ENCODE results near the gene CD86.
"Not testable (repeated sequence)": the region's sequence is repeated elsewhere in the genome, so short reads cannot be mapped to it uniquely, and the experiment has no call there.

Gene CD86

DNA sequence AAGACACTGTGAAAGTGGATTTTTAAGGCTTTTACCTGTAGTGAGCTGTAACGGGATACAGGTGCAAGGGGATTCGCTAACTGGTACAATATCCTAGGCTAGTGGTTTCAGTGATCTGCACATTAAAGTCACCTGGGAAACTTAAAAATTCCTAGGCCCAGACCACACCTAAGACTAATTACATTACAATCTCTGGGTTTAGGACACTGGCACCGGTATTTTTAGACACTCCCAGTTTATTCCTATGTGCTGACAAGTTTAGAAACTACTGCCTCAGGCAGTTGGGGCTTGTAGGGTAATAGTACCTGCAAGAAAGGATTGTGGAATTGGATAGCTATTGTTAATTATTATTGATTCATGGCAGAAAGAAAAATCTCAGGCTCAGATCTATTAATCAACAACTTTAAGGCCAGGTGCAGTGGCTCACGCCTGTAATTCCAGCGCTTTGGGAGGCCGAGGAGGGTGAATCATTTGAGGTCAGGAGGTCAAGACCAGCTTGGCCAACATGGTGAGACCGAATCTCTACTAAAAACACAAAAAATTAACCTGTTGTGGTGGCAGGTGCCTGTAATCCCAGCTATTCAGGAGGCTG is 77.9 kb downstream of the CD86 start:
- intact Hi-C loops (cut with DNase I) = no loop called here
- DNase-seq = no peak

DNA sequence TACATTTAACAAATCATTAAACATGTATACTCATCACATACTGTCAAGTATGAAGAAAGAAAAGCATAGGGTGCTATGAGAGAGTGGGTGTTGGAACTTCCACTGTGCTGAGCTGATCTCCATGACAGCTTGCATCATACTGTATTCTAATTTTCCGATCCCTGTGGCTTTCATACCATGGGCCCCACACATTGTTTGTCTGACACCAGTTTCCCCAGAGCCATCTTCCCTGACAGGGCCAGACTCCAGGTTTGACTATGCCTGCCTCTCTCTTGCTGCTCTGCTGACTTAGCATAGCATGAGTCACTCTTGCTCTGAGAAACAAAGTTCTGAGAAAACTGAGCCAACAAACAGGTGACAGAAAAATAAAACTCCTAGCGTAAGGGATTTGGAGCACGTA is 91.3 kb downstream of the CD86 start:
- DNase-seq = no peak
- intact Hi-C loops (cut with DNase I) = no loop called here

DNA sequence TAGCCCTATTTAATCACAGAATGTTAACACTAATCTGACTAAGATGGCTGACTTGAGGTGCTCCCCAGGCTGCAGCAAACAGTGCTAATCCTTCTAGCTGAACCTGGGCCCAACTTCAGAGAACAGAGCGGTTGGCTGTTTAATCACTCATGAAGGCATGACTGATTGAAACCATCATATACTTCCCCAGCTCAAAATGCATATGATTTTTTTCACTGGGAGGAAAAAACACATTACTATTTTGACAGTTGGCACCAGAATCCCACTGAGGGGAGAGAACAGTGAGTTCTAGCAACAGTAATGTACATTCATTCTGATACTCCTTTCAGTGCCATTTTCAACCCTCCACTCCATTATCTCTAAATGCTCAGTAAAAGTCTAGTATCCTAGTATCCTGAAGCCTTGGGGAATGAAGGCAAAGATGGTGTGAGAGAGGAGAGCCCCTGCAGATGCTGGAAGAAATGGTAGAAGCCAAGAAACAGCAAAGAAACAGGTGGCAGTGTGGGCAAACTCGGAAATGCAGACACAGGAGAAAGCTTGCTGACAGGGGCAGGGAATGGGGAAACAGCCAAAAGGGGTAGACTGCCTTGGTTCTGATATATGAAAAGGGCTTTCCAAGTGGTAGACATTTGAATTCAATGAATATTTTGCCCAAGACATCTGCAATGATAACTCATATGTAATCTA is 93.9 kb downstream of the CD86 start:
- intact Hi-C loops (cut with DNase I) = no loop called here

DNA sequence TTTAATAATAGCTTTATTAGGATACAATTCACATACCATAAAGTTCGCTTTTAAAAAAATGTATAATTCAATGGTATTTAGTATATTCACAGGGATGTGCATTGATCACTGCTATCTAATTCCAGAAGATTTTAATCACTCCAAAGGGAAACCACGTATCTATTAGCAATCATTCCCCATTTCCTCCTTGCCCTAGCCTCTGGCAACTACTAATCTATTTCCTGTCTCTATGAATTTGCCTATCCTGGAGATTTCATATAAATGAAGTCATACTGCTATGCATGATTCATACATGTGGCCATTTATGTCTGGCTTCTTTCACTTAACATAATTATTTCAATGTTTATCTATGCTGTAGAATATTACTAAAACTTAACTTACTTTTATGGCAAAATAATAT is 96.3 kb downstream of the CD86 start:
- no peak for DNase-seq
- intact Hi-C loops (cut with DNase I) = no loop called here

More for the DNA sequence above, 93.9 kb downstream of the CD86 start:
- DNase-seq = no peak

DNA sequence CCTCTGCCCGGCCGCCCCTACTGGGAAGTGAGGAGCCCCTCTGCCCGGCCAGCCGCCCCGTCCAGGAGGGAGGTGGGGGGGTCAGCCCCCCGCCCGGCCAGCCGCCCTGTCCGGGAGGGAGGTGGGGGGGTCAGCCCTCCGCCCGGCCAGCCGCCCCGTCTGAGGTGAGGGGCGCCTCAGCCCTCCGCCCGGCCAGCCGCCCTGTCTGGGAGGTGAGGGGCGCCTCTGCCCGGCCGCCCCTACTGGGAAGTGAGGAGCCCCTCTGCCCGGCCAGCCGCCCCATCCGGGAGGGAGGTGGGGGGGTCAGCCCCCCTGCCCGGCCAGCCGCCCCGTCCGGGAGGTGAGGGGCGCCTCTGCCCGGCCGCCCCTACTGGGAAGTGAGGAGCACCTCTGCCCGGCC is 109.8 kb downstream of the CD86 start:
- intact Hi-C loops (cut with DNase I) = not testable (repeated sequence)
- peak in 1 of 10 donors; percentile 63 for DNase-seq

DNA sequence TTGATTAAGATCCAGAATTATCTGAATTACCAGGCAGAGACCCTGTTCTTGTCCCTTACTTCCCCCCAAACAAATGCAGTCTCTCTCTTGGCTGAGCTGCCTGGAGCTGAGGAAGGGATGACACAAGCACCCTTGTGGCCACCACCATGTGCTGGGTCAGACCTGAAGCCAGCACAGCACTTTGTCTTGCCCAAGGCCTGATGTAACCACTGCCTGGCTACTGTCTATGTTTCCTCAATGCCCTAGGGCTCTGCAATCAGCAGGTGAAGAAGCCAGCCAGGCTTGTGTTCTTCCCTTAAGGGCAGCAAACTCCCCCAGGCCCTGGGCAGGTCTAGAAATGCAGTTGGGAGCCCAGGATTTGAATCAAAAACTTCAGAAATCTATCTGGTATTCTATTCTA is 112.5 kb downstream of the CD86 start:
- no peak for DNase-seq
- intact Hi-C loops (cut with DNase I) = no loop called here

DNA sequence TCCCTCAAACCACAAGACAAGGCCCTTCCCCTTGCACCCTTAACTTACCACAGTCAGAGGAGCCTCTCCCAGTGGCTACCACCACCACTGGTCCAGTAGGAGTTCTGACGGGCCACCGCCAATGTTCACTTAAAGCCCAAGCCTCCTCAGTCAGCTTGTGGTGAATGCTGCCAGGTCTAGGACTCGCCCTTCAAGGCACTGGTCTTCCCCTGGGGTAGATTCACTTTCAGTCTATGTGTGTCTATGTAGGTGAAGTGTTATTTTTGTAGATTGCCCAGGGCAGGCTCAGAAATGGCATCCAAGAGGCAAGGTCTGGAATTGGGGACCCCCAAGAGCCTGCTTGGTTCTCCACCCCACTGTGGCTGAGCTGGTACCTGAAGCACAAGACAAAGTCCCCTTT is 112.9 kb downstream of the CD86 start:
- intact Hi-C loops (cut with DNase I) = no loop called here

DNA sequence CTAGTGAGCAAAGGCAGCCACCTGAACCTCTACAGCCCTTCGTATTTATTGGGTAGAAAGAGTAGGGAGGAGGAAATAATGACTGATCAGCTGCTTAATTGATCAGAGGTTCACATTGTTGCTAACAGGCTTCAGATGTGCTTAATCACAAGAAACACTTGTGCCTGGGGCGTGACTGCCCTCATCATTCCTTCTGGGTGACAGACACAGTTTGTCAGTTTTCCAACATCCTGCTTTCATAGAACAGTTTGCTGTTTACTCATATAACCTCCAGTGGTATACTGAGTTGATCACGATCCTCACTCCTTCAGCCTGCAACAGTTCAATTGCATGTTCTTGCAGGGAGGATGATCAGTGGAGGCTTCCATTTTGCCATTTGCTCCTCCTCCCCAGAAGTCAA is 114.7 kb downstream of the CD86 start:
- intact Hi-C loops (cut with DNase I) = no loop called here
- DNase-seq = no peak

More for the DNA sequence above, 112.9 kb downstream of the CD86 start:
- DNase-seq = no peak
